Astrocyte (in vitro differentiated cells and primary cell): ENCODE data around the gene CALML6.

ENCODE experiments used
- CTCF ChIP-seq: IDR thresholded peaks from 2 replicates; pipeline ENCODE4 v1.5.1; 2011; ENCODE audit warnings: low read depth, mild to moderate bottlenecking, inconsistent platforms, low read length, moderate library complexity; ENCODE audit not compliant: insufficient read depth
- EZH2 ChIP-seq: IDR thresholded peaks from 2 replicates; pipeline ENCODE4 v1.6.1; 2012; ENCODE audit warnings: mild to moderate bottlenecking, low read length, inconsistent platforms; ENCODE audit not compliant: insufficient read depth

GRCh38 chr1:1922702-1922955 lies 7.6 kb downstream of the CALML6 start:
- no peak for TF ChIP-seq CTCF
- no peak for TF ChIP-seq EZH2
